ENCODE data around the gene HEXIM1. TPM values are rescaled to one million over a fixed set of nuclear protein-coding genes. Genes with fewer than 3 reads are reported as not detected.

HEXIM1 gene
- total and polyA plus RNA-seq, 2 donors: 8.8 to 33.9 TPM

DNA sequence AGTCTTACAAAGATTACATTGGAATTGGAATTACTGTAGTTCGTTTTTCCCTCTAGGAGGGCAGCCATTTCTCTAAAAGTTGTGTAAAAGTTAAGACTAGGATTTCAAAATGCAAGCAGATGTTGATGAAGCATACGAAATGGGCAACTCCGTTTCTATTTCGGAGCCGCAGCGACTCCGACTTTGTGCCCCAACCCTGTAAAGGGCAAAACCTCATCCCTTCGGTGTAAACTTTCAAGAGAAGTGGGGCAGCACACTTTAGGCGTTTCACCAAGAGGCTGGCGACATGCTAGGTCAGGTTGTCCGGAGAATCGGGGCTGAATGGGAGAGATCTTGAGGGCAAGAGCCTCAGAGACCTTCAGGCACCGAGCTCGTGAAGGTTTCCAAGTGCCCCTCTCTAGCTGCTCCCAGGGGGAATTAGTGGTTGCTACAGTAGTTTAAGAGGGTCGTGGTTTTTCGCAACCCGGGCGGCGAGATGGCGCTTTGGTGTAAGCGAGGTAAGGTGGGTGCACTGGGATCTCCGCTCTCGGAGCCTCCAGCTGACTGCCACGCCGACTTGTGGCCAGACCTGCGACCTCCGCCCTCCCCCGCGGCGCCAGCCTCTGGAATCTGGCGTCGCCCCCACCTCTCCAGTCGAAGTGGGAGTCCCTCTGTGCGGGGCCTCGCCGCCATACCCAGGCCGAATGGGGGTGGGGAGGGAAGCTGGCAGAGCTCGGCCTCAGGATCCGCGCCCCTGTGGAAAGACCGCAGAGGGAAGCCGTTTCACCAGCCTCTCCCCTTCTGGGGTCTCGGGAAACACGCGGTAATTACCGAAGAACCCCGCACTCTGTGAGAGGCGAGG lies 12.4 kb downstream of the HEXIM1 start:
- Histone ChIP-seq H3K27ac (ENCODE audit: low read depth in 1 of 2, low read length in 1 of 2) (peak overlapping the region; percentile 99 to 100), H3K4me3 (ENCODE audit: low read length in 2 of 2) (peak overlapping the region; percentile 88 to 96), H3K36me3 (ENCODE audit: control insufficient read depth in 2 of 2, insufficient read depth in 2 of 2, low read length in 1 of 2) (no peaks in the 10 kb centered on the region), H3K27me3 (ENCODE audit: control insufficient read depth in 2 of 2, insufficient read depth in 1 of 2, low read length in 1 of 2) (no peaks in the 10 kb centered on the region), H3K9me3 (ENCODE audit: control insufficient read depth in 2 of 2, insufficient read depth in 1 of 2, low read length in 1 of 2) (no peaks in the 10 kb centered on the region), H3K4me1 (ENCODE audit: control insufficient read depth in 2 of 2, insufficient read depth in 2 of 2, low read length in 2 of 2) (peaks cover 16 to 25% of the 10 kb centered on the region in 2 donors)
- DNase-seq (ENCODE audit: low read depth in 6 of 9, low spot score in 9 of 9): peak in 5 of 9 donors; percentile 62 to 86 (median 74)
- under 1% methylated on average over 48 of the region's 48 CpGs for WGBS

- peak within 1 kb of the TSS; percentile 99 to 100 for H3K27ac ChIP-seq (ENCODE audit: low read depth in 1 of 2, low read length in 1 of 2)
- H3K36me3 ChIP-seq (ENCODE audit: control insufficient read depth in 2 of 2, insufficient read depth in 2 of 2, low read length in 1 of 2): no peaks in the 10 kb centered on the region
- peak within 1 kb of the TSS; percentile 88 to 96 for H3K4me3 ChIP-seq (ENCODE audit: low read length in 2 of 2)
- H3K27me3 ChIP-seq (ENCODE audit: control insufficient read depth in 2 of 2, insufficient read depth in 1 of 2, low read length in 1 of 2): no peaks in the 10 kb centered on the region
- DNase-seq (ENCODE audit: low read depth in 6 of 9, low spot score in 9 of 9): peak; percentile 98 to 100 (median 100)
- WGBS: under 1% methylated on average over 53 of the region's 53 CpGs
- H3K9me3 ChIP-seq (ENCODE audit: control insufficient read depth in 2 of 2, insufficient read depth in 1 of 2, low read length in 1 of 2): no peaks in the 10 kb centered on the region
- H3K4me1 ChIP-seq (ENCODE audit: control insufficient read depth in 2 of 2, insufficient read depth in 2 of 2, low read length in 2 of 2): peaks cover 16 to 25% of the 10 kb centered on the region in 2 donors
Measured at GRCh38 chr17:45161288-45162024, 13.2 kb downstream of the HEXIM1 start, which contains the start of gene HEXIM2. HEXIM2 (plus strand) TSS chr17:45161875; CDS start chr17:45162794, 919 bp downstream.

GRCh38 chr17:45162025-45162687 lies 13.9 kb downstream of the HEXIM1 start:
- no peak for DNase-seq (ENCODE audit: low read depth in 6 of 9, low spot score in 9 of 9)
- H3K4me1 ChIP-seq (ENCODE audit: control insufficient read depth in 2 of 2, insufficient read depth in 2 of 2, low read length in 2 of 2): peaks cover 16 to 25% of the 10 kb centered on the region in 2 donors
- no peaks in the 10 kb centered on the region for H3K36me3 ChIP-seq (ENCODE audit: control insufficient read depth in 2 of 2, insufficient read depth in 2 of 2, low read length in 1 of 2)
- H3K27ac ChIP-seq (ENCODE audit: low read depth in 1 of 2, low read length in 1 of 2): peak overlapping the region; percentile 78 to 82
- no peaks in the 10 kb centered on the region for H3K9me3 ChIP-seq (ENCODE audit: control insufficient read depth in 2 of 2, insufficient read depth in 1 of 2, low read length in 1 of 2)
- H3K4me3 ChIP-seq (ENCODE audit: low read length in 2 of 2): peak overlapping the region; percentile 54 to 96
- WGBS: 73% methylated on average over 9 of the region's 9 CpGs
- H3K27me3 ChIP-seq (ENCODE audit: control insufficient read depth in 2 of 2, insufficient read depth in 1 of 2, low read length in 1 of 2): no peaks in the 10 kb centered on the region

- H3K27ac ChIP-seq (ENCODE audit: low read depth in 1 of 2, low read length in 1 of 2): no peak overlapping the region
- WGBS: 90% methylated on average over 7 of the region's 7 CpGs
Measured at GRCh38 chr17:45164734-45165269, 16.5 kb downstream of the HEXIM1 start.

DNA sequence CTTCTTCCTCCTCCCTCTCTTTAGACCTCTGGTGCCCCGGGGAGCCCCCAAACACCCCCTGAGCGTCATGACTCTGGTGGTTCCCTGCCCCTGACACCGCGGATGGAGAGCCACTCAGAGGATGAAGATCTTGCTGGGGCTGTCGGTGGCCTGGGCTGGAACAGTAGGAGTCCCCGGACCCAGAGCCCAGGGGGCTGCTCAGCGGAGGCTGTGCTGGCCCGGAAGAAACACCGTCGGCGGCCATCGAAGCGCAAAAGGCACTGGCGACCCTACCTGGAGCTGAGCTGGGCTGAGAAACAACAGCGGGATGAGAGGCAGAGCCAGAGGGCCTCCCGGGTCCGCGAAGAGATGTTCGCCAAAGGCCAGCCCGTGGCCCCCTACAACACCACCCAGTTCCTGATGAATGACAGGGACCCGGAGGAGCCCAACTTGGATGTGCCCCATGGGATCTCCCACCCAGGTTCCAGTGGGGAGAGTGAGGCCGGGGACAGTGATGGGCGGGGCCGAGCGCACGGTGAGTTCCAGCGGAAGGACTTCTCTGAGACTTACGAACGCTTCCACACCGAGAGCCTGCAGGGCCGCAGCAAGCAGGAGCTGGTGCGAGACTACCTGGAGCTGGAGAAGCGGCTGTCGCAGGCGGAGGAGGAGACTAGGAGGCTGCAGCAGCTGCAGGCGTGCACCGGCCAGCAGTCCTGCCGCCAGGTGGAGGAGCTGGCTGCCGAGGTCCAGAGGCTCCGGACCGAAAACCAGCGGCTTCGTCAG lies 20.9 kb downstream of the HEXIM1 start:
- H3K36me3 ChIP-seq (ENCODE audit: control insufficient read depth in 2 of 2, insufficient read depth in 2 of 2, low read length in 1 of 2): peaks cover 4 to 6% of the 10 kb centered on the region in 2 donors
- 98% methylated on average over 43 of the region's 43 CpGs for WGBS
- no peak overlapping the region for H3K27ac ChIP-seq (ENCODE audit: low read depth in 1 of 2, low read length in 1 of 2)
- H3K4me1 ChIP-seq (ENCODE audit: control insufficient read depth in 2 of 2, insufficient read depth in 2 of 2, low read length in 2 of 2): peaks cover 21 to 51% of the 10 kb centered on the region in 2 donors
- no peaks in the 10 kb centered on the region for H3K9me3 ChIP-seq (ENCODE audit: control insufficient read depth in 2 of 2, insufficient read depth in 1 of 2, low read length in 1 of 2)
- H3K4me3 ChIP-seq (ENCODE audit: low read length in 2 of 2): no peak overlapping the region
- H3K27me3 ChIP-seq (ENCODE audit: control insufficient read depth in 2 of 2, insufficient read depth in 1 of 2, low read length in 1 of 2): no peaks in the 10 kb centered on the region
- no peak for DNase-seq (ENCODE audit: low read depth in 6 of 9, low spot score in 9 of 9)

More at GRCh38 chr17:45164734-45165269, 16.5 kb downstream of the HEXIM1 start:
- Histone ChIP-seq H3K9me3 (ENCODE audit: control insufficient read depth in 2 of 2, insufficient read depth in 1 of 2, low read length in 1 of 2) (no peaks in the 10 kb centered on the region), H3K4me1 (ENCODE audit: control insufficient read depth in 2 of 2, insufficient read depth in 2 of 2, low read length in 2 of 2) (peaks cover 8 to 21% of the 10 kb centered on the region in 2 donors), H3K36me3 (ENCODE audit: control insufficient read depth in 2 of 2, insufficient read depth in 2 of 2, low read length in 1 of 2) (peaks cover 4 to 6% of the 10 kb centered on the region in 2 donors), H3K27me3 (ENCODE audit: control insufficient read depth in 2 of 2, insufficient read depth in 1 of 2, low read length in 1 of 2) (no peaks in the 10 kb centered on the region), H3K4me3 (ENCODE audit: low read length in 2 of 2) (no peak overlapping the region)
- no peak for DNase-seq (ENCODE audit: low read depth in 6 of 9, low spot score in 9 of 9)

GRCh38 chr17:45170280-45170930 lies 22.1 kb downstream of the HEXIM1 start:
- Histone ChIP-seq H3K4me3 (ENCODE audit: low read length in 2 of 2) (no peak overlapping the region), H3K36me3 (ENCODE audit: control insufficient read depth in 2 of 2, insufficient read depth in 2 of 2, low read length in 1 of 2) (peaks cover 4 to 6% of the 10 kb centered on the region in 2 donors), H3K27ac (ENCODE audit: low read depth in 1 of 2, low read length in 1 of 2) (peak overlapping the region; percentile 73 to 89), H3K4me1 (ENCODE audit: control insufficient read depth in 2 of 2, insufficient read depth in 2 of 2, low read length in 2 of 2) (peaks cover 21 to 42% of the 10 kb centered on the region in 2 donors), H3K9me3 (ENCODE audit: control insufficient read depth in 2 of 2, insufficient read depth in 1 of 2, low read length in 1 of 2) (no peaks in the 10 kb centered on the region), H3K27me3 (ENCODE audit: control insufficient read depth in 2 of 2, insufficient read depth in 1 of 2, low read length in 1 of 2) (no peaks in the 10 kb centered on the region)
- DNase-seq (ENCODE audit: low read depth in 6 of 9, low spot score in 9 of 9): no peak
- WGBS: 94% methylated on average over 12 of the region's 12 CpGs

GRCh38 chr17:45170931-45171337 lies 22.7 kb downstream of the HEXIM1 start:
- Histone ChIP-seq H3K27me3 (ENCODE audit: control insufficient read depth in 2 of 2, insufficient read depth in 1 of 2, low read length in 1 of 2) (no peaks in the 10 kb centered on the region), H3K9me3 (ENCODE audit: control insufficient read depth in 2 of 2, insufficient read depth in 1 of 2, low read length in 1 of 2) (no peaks in the 10 kb centered on the region), H3K36me3 (ENCODE audit: control insufficient read depth in 2 of 2, insufficient read depth in 2 of 2, low read length in 1 of 2) (peaks cover 4 to 6% of the 10 kb centered on the region in 2 donors), H3K27ac (ENCODE audit: low read depth in 1 of 2, low read length in 1 of 2) (peak overlapping the region; percentile 89 to 98), H3K4me3 (ENCODE audit: low read length in 2 of 2) (no peak overlapping the region), H3K4me1 (ENCODE audit: control insufficient read depth in 2 of 2, insufficient read depth in 2 of 2, low read length in 2 of 2) (peaks cover 21 to 44% of the 10 kb centered on the region in 2 donors)
- peak in 1 of 9 donors; percentile 33 for DNase-seq (ENCODE audit: low read depth in 6 of 9, low spot score in 9 of 9)
- 82% methylated on average over 5 of the region's 5 CpGs for WGBS

Measured in thymus (tissue), 11 donors.